Bladder microvascular endothelial cell (primary cell): Measurements from ENCODE around the gene ECT2. TPM values are rescaled to one million over a fixed set of nuclear protein-coding genes. Genes with fewer than 3 reads are reported as not detected.

Source experiments
- total RNA-seq: library from RNA; depleted of rRNA; stranded (reverse); fragments of >200 nt; gene quantifications from 2 replicates; pipeline ENCODE4 v1.2.3, GENCODE V29; 2014

Gene ECT2
- total RNA-seq: 27.1 and 27.7 TPM in 2 replicates

GRCh38 chr3:172750368-172751174, at the start of gene ECT2:
Gene ECT2 (plus strand): TSS chr3:172750726. CDS start chr3:172754531, 3,805 bp downstream.

GRCh38 chr3:172710664-172711453, 39.7 kb upstream of the ECT2 start, which contains the start of gene NCEH1:
Gene NCEH1 (minus strand): TSS chr3:172711067. CDS start chr3:172710984, 83 bp downstream.

Other genes starting within 250 kb of the ECT2 start
- gene TNFSF10, start 227.3 kb upstream of the ECT2 start, total RNA-seq: 46.3 and 265 TPM in 2 replicates
- gene NCEH1, start 39.7 kb upstream of the ECT2 start, total RNA-seq: 4.5 and 6.6 TPM in 2 replicates